ENCODE data around the gene EFCAB9. TPM values are rescaled to one million over a fixed set of nuclear protein-coding genes. Genes with fewer than 3 reads are reported as not detected.

EFCAB9 gene
- total RNA-seq, 4 donors from 2014 or later, result not detected

DNA sequence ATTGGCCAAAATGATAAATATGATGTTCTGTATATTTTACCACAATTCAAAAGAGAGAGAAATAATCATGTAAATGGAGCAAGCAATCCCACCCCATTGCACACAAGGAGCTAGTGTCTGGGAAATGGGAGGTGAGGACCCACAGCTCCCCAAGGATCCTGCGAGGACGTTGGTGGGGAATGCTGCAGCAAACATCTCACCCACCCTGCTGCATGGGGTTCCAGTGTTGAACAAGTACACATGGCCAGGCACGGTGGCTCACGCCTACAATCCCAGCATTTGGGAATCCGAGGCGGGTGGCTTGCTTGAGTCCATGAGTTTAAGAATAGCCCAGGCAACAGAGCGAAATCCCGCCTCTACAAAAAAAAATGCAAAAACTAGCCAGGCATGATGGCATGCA, 35.0 kb upstream of the EFCAB9 start:
- no peak for DNase-seq
- Histone ChIP-seq H3K4me1 (no peaks in the 10 kb centered on the region), H3K4me3 (no peak overlapping the region), H3K27ac (no peak overlapping the region), H3K9me3 (no peaks in the 10 kb centered on the region), H3K36me3 (no peaks in the 10 kb centered on the region), H3K27me3 (no peaks in the 10 kb centered on the region)
- TF ChIP-seq POLR2A (IDR thresholded peaks at IDR 0.05), result no peak
- TF ChIP-seq CTCF (IDR thresholded peaks at IDR 0.05), result no peak
- intact Hi-C loops (cut with DNase I; ENCODE audit: low total_unique reads), result no loop called here

GRCh38 chr5:172160506-172160905, 33.5 kb upstream of the EFCAB9 start:
- Histone ChIP-seq H3K4me1 (no peaks in the 10 kb centered on the region), H3K9me3 (no peaks in the 10 kb centered on the region), H3K4me3 (no peak overlapping the region), H3K36me3 (no peaks in the 10 kb centered on the region), H3K27me3 (no peaks in the 10 kb centered on the region), H3K27ac (no peak overlapping the region)
- no peak for DNase-seq
- TF ChIP-seq POLR2A (IDR thresholded peaks at IDR 0.05) (no peak), CTCF (IDR thresholded peaks at IDR 0.05) (no peak)
- intact Hi-C loops (cut with DNase I; ENCODE audit: low total_unique reads), result no loop called here

GRCh38 chr5:172162323-172162986, 31.5 kb upstream of the EFCAB9 start:
- no peaks in the 10 kb centered on the region for H3K36me3 ChIP-seq
- DNase-seq, result no peak
- no peaks in the 10 kb centered on the region for H3K4me1 ChIP-seq
- no peaks in the 10 kb centered on the region for H3K9me3 ChIP-seq
- H3K27me3 ChIP-seq, result no peaks in the 10 kb centered on the region
- TF ChIP-seq POLR2A (IDR thresholded peaks at IDR 0.05) (no peak), CTCF (IDR thresholded peaks at IDR 0.05) (no peak)
- intact Hi-C loops (cut with DNase I; ENCODE audit: low total_unique reads), result no loop called here
- H3K27ac ChIP-seq, result no peak overlapping the region
- no peak overlapping the region for H3K4me3 ChIP-seq

DNA sequence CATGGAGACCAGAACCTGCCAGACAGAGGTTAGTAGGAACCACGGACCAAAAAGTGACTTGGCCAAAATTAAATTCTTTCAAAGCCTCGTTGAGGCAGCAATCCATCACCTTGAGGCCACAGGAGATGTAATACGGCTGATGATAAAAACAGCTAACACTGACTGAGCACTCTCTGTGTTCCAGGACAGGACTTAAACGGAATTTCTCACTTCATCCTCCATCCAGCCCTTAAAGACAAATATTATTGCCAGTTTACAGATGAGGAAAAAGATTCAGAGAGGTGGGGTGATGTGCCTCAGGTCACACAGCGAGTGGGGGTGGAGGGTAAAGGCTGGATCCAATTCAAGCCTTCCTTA, 31.0 kb upstream of the EFCAB9 start:
- Histone ChIP-seq H3K9me3 (no peaks in the 10 kb centered on the region), H3K27me3 (no peaks in the 10 kb centered on the region), H3K36me3 (no peaks in the 10 kb centered on the region), H3K4me3 (no peak overlapping the region), H3K27ac (no peak overlapping the region), H3K4me1 (no peaks in the 10 kb centered on the region)
- intact Hi-C loops (cut with DNase I; ENCODE audit: low total_unique reads), result no loop called here
- no peak for DNase-seq
- TF ChIP-seq POLR2A (IDR thresholded peaks at IDR 0.05) (no peak), CTCF (IDR thresholded peaks at IDR 0.05) (no peak)

GRCh38 chr5:172163346-172163745, 30.6 kb upstream of the EFCAB9 start:
- Histone ChIP-seq H3K36me3 (no peaks in the 10 kb centered on the region), H3K27ac (no peak overlapping the region), H3K27me3 (no peaks in the 10 kb centered on the region), H3K4me1 (no peaks in the 10 kb centered on the region), H3K4me3 (no peak overlapping the region), H3K9me3 (no peaks in the 10 kb centered on the region)
- TF ChIP-seq CTCF (IDR thresholded peaks at IDR 0.05) (no peak), POLR2A (IDR thresholded peaks at IDR 0.05) (no peak)
- intact Hi-C loops (cut with DNase I; ENCODE audit: low total_unique reads), result no loop called here
- DNase-seq, result no peak

Data from uterus (tissue), 4 donors.